ENCODE results near the gene TMEM18.

Gene TMEM18

DNA sequence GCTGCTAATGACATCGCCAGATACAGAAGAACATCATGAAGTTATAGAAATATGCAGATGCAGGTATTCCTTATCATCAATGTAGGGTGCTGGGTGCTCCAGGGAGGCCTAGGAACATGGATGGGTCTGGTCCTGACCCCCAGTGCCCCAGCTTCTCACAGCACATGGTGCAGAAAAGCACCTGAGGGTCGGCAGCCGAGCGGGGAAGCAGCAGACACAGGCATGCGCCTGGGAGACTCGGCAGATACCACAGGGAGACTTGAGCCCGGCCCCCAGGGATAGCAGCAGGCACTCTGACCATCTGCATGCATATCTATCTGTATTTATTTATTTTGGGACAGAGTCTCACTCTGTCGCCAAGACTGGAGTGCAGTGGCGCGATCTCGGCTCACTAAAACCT is 43.2 kb downstream of the TMEM18 start:
- DNase-seq (ENCODE audit: low read depth), result no peak

DNA sequence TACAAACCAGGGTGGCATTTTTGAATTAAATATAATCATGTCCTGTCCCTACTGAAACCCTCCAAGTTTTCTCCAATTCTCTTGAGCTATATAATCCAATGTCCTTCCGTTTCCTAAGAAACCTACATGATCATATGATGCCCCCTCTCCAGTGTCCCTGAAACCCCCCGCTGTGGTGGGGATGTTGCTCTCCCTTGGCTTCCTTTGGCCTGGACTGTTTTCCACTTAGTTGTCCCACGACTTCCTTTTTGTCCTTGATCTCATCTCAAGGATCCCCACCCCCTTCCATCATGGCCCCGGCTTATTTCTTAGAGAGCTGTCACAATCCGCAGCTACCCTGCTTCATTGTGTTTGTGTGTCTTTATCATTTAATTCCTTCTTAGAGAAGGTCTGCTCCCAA is 43.8 kb downstream of the TMEM18 start:
- DNase-seq (ENCODE audit: low read depth), result no peak

DNA sequence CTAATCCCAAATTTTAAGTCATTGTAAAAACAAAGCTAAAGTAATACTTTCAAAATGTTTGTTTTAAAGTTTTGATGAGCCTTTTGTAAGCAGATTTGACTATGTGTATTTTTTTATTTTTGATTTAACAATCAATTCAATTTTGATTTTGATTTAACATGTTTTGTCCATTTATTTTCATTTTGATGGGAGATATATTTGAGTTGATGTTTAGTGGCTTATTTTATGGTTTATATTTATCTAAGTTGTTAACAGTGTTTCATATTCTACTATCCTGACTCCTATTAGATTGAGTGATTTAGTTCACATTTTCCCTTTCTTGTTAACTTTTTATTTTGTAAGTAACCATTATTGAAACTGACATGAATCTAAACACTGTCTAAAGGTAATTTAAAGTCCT is 44.7 kb downstream of the TMEM18 start:
- DNase-seq (ENCODE audit: low read depth), result no peak

DNA sequence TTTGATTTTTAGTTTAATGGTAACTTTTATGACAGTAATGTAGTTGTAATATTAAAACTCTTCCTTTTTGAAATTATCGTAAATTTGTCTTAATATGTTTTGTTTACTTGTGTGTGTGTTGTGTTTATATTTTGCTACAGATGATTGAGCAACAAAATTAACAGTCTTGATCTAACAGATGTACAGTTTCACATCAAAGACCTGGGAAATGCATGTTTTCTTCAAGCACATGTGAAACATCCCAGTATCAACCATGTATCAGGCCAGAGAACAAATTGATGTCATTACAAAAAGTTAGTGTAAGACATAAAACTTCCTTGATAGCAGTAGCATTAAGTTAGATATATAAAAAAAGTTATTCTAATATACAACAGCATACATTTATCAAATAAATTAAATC is 45.5 kb downstream of the TMEM18 start:
- DNase-seq (ENCODE audit: low read depth), result no peak

DNA sequence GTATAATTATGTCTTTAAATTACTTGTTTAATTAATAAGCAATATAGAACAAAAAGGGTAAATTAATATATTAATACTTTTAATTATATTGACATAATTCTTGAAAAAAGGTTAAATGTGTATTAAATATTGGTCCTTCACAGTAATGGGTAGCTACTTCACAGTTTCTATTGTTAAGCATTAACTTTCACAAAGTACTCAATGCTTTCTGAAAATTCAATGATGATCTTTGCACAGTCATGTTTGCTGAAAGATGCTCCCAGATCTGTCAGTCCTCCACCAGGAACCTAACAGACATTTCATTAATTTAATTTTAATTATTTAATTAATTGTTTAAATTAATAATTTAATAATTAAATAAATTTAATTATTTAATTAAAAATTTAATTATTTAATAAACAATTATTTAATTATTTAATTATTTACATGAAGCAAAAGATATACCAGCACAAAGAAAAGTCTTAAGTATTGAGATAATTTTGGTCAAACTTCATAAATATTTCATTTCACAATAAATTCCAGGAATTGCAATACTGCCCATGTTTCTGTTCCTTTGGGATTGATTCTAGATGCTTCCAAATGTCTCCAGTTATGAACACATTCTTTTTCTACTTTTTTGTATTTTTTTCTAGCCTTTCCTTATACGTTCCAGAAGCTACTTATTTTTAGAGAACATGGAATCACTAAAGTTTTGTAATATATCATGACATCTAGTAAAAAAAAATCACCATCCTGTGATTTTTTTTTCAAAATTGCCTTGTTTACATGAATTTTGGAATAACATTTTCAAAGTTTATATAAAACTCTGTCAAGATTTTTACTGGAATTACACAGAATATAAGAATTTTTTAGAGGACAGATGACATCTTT is 46.5 kb downstream of the TMEM18 start:
- no peak for DNase-seq (ENCODE audit: low read depth)

DNA sequence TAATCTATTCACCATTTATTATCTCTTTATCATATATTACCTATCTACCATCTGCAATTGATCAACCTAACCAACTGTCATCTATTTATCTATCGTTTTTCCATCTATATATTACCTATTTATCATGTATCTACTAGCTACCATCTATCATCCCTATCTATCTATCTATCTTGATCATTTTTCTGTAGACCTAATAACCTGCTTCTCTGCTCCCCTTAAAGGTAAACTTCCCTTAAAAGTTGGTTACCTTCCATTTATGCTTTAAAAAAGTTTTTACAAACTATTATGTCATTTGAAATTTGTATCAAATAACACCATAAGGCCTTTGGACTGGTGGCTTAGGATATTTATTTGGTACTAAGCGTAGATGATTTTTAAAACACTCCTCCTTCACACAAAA is 47.2 kb downstream of the TMEM18 start:
- no peak for DNase-seq (ENCODE audit: low read depth)

DNA sequence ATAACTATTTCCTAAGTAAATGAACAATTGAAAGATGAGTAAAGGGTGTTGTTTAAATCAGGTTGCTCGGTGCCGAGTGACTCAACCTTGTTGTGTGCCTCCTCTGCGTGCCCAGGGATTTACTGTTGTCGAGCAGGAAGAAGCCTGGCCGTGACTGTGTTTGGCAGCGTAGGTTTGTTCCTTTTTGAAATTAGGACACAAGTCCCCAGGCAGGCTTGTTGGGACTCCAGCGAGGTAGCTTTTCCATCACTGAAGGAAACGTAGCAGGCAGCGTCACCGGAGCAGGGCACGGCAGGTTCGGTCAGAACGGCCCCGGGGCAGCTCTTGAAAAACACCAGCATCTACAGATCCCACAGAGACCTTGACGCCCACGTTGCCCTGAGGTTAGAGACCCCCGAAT is 48.6 kb downstream of the TMEM18 start:
- no peak for DNase-seq (ENCODE audit: low read depth)

DNA sequence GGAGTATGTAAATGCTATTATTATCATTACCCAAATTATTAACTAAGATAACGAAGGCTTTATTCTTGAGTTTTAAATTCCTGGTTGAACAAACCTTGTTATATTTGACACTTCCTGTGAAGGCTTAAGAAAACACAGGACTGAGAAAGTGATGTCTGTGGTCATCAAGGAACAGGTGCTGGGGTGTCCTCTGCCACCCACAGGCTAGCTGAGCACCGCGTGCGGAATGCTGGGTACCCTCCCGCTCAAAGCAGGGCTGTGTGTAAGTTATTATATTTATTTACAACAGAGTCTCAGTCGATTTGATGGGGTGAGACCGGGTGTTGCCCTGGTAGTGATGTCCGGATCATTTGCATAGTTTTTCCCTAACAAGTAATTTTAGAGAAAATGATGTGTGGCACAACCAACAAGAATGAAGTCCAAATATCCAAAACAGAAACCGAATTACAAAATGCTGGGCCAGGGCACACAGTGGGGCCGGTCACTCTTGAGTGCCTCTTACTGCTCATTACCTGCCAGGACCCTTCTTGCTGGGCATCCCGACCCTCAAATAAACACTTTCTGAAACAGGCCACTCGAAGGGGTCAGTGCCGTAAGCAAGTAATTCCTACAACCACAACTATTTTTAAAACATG is 49.2 kb downstream of the TMEM18 start:
- no peak for DNase-seq (ENCODE audit: low read depth)

DNA sequence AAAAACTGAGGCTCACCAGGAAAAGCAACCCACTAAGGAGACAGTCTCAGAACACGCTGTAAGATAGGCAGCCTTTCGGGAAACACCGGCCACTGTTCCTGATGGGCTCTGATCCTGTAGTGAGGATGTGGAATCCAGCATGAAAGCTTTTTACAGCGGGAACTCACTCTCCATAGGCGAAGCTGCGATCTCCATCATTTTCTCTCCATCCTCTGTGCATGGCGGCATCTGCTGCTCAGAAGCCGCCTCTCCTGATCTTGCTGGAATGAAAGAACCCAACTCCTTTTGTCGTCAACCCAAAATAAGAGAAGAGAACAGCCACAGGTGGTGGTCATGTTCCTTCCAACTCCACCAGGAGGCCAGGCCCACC is 49.9 kb downstream of the TMEM18 start:
- no peak for DNase-seq (ENCODE audit: low read depth)

DNA sequence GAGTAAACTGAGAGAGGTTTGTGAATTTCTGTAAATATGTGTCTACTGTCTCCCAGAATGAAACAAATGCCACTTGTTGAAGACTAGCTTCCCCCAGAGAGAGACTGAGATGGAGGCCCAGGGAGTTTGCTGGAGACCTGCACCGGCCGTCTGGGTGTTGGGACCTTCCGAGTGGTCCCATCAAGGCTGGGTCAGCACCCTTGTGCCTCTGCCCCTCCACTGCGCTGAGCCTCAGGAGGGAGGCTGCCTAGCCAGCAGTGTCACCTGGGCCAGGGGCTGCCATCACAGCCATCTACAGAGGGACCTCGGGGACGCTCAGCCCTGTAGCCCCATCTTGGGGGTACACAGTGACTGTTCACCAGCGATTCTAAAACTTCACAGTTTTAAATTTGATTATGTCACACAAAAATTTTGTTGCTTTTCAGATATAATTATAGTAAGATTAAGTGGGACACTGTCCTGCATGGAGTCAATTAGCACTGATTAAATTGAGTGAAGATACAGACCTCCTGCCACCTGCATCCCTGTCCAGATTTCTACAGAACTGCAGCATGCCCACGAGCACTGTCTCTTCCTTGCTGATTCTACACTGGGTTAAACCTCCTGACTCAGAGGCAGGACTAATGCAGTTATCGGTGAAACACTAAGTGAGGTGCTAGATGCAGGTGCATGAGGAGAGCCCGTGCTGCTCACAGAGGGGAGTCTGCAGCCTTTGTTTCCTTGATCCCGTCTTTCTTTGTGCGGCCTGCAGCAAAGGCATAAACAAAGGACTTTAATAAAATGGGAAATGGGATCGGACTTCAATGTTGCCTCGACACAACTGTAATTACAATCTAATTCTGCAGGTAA is 50.5 kb downstream of the TMEM18 start:
- no peak for DNase-seq (ENCODE audit: low read depth)

DNA sequence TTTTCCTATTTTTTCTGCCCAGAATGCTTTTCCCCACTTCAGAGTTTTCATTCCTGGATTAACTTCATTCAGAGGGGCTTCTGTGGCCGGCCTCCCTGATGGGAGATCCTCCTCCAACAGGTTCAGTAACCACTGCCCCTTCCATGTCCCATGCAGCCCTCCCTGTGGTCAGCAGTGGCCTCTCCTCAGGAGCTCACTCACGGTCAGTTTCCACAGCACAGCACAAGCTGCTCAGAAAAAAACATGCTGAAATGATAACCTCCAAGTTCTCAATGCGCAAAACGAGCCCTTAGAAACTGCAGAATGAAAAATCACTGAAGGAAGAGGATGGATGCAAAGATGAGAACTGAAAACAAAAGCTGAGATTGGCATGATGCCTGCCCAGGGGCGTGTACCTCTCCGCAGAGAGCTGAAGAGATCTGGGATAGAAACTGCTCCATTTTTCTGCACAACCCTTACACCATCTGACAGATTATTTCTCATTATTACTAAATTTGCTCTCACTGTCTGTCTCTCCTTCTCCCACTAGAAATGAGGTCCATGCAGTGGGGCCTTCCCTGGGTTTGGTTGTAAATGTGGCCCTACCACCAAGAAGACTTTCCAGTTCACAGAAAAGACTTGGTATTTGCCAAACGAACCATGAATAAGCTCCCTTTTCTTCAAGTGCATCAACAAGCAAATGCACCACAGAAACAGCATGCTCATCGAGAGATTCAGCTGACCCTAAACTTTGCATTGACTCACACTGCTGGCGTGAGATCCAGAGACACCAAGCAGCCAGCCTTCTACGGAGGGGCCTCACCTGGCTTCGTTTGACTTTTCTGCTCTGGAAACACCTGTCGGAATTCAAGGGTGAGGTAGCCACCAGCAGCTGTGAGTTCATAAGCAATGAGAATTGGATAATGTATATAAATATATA is 51.5 kb downstream of the TMEM18 start:
- no peak for DNase-seq (ENCODE audit: low read depth)

DNA sequence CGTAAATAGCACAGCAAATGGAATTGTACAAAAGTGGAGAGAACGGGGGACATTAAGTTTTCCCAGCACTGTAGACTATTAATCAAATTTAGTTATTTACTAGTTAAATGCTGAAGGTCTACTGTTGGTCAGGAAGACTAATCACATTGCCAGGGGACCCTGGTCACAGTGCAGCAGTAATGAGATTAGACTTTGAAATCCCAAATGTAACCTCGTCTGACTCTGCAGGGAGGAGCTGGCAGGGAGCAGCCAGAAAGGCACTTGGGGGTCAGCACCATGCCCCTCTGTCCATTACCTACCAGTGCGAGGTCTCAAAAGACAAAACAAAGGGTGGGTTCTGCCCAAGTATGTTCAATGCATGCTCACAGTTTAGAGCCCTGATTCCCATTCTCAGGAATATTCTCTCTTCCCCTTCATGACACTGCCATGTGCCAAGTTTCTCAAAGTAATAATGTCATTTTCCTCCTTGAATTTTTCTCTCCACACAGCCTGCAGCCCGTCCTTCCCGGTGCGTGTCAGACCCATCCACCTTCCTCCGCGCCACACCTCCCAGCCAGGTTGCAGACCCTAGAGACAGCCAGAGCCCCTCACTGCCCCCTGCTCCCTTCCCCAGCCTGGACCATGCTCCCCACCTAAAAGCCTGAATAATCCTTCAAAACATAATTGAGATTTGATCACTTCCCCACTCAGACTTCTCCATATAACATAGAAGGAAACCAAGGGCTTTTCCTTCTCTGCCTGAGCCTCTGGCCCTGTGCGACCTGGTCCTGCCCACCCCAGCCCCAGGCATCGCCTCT is 52.5 kb downstream of the TMEM18 start:
- no peak for DNase-seq (ENCODE audit: low read depth)

DNA sequence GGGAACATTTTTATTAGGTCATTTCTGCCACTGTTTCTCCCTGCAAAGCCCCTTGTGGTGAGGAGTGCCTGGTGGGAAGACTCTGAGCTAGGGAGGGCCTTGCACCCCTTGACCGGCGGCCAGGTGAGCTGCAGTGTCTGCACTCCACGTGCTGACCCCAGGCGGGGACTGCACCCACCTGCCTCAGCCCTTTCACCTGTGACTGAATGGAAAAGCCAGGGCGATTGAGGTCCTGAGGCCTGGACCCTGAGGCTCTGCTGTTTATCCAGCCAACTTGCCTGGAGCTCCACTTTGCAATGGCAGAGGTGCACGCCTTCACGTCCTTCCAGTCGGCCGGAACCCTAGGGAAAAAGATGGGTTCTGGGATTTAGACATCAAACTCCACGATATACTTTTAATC is 53.1 kb downstream of the TMEM18 start:
- DNase-seq (ENCODE audit: low read depth), result no peak

DNA sequence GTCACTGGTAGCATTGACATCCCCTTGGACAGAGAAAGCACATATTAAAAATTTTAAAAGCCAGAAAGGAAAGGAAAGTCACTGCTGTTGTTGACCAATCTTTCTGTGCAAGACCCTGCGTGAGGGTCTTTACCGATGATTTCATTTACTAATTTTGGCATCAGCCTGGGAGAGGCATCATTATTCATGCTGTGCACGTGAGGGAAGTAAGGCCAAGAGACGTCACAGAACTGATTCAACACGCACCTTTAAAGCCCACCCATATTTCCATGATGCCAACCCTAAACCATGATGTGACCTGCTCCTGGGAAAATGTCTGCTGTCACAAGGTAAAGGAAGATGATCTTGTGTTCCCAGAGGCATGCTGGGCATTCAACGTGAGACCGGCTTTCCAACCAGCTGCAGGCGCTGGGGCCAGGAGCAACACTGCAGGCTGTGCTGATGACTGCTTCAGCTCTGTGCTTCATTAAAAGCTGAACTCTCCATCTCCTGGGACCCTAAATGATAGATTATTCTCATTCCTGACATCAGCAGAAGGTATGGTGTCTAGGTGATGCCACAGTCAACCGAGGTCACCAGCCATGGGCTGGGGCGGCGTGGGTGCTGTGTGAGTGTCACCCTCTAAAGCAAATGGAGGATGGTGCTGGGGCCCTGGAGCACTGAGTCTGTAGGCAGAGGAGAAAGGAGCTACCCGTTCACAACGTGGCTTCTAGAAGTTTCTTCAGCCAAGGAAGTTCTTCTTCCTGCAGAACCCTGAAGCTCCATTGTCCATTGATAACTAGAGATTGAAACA is 53.9 kb downstream of the TMEM18 start:
- no peak for DNase-seq (ENCODE audit: low read depth)

DNA sequence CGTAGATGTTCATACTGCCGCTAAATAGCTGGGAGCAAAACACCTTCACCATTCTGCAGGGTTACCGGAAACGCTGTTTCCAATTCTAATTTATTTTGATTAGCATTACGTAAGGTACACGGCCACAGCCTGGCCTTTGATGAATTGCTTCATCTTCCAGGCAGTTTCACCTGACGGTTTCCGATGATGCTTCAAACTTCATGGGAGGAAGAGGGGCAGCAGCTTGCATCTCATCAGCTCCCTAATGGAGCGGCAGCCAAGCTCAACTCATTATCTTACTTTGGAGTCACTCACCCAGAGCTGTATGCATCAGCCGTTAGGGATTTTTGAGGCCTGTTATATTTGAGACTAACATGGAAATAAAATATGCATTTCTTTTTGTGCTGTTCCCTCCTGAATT is 54.8 kb downstream of the TMEM18 start:
- no peak for DNase-seq (ENCODE audit: low read depth)

DNA sequence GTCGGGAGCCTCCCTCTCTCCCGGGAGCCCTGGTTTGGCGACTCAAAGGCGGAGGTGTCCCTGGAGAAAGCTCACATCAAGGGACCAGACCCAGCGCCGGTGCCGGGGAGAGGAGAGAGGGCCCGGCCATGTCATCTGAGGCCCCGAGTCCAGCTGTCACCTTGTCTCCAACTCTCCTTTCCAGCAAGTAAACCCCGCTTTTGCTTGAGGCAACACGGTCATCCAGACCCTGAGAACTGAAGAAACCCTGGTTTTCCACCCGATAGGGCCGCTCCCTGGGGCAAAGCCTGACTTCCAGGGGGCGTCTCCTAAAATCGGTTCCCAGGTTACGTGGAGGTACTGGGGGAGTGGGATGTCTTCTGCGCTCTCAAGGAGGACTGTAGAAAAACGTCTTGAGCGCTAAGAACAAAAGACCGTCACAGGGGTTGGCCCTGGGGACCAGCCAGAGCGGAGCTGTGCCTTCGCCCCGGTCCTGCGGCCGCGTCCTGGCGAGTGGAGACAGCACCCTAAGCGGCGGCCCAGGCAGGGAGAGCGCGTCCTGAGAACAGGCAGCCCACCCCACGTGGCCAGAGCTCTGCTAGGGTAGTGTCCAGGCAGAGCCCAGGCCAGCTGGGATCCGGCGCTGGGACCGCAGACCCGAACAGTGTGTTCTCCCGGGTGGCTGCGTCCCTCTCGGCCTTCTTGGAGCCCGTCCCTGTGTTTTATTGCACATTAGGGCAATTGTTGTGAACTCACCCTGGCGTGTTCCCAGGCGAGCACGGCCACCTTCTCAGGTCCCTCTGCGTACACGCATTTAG is 55.7 kb downstream of the TMEM18 start:
- no peak for DNase-seq (ENCODE audit: low read depth)

DNA sequence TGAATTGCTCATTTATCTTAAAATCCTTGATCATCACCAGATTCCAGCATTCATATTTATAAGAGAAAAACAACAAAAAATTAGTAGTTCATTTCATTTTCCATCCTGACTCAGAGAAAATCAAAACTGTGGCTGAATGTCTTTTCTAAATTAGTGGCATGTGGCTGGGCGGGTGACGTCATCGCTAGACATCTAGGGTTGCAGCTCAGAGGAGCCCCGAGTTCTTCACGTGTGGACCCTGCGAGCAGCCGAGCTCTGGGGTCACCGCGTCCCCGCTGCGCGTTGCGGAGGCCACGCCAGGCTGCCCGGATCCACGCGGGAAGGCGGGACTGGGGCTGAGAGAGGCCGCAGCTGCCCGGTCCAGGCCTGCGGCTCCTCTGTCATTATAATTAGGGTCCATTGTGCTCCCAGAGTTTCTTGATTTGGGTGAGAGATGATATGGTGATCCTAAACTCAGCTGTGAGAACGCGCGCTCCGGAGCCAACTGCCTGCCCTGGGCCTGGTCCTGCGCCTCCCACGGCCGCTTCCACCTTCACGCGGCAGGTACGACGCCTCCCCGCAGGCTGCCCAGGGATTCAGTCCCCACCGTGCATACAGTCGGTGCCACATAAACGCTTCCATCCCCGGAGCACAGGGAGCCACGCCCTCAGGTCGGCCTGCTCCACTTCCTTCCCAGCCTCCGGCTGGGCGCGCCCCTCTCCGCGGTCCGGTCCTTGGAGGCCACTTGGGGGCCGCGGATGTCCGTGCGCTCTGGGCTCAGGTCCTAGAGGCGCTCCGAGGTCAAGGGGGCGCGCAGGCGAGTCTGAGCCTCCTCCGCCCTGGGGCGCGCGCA is 56.5 kb downstream of the TMEM18 start:
- DNase-seq (ENCODE audit: low read depth), result no peak

DNA sequence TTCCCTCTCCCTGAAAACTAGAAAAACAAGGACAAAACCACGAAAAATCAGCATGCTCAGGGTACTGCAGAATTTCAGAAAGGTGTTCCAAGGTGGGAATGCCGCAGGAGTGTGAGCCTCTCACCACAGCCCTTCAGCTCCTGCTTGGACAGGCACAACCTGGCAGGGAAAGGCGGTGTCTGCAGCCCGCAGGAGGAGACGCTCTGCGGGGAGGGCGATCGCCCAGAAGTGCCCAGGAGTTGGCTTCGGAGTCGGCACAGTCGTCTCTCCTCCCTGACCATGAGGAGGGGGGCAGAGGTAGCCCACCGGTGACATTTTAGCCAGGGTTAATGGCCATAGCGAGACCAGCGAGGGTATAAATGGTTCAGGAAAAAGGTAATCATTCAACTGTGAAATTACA is 57.2 kb downstream of the TMEM18 start:
- DNase-seq (ENCODE audit: low read depth), result no peak

Measured in GM04503 (cell line).